GM15510 (cell line): ENCODE data around the gene GNA14.

Experiments
- POLR2A ChIP-seq: IDR thresholded peaks from 3 replicates; pipeline ENCODE4 v1.6.1; 2011; ENCODE audit warnings: borderline replicate concordance; ENCODE audit not compliant: insufficient read length; ENCODE audit errors: extremely low read depth

Gene GNA14

GRCh38 chr9:77432053-77432452, 216.1 kb downstream of the GNA14 start:
- TF ChIP-seq POLR2A, result no peak

- TF ChIP-seq POLR2A, result no peak
Measured at GRCh38 chr9:77429928-77430327, 218.2 kb downstream of the GNA14 start.

- no peak for TF ChIP-seq POLR2A
Measured at GRCh38 chr9:77427256-77427927, 220.7 kb downstream of the GNA14 start.

- TF ChIP-seq POLR2A, result no peak
Measured at GRCh38 chr9:77426712-77427111, 221.4 kb downstream of the GNA14 start.

GRCh38 chr9:77424993-77425392, 223.1 kb downstream of the GNA14 start:
- no peak for TF ChIP-seq POLR2A

GRCh38 chr9:77423841-77424240, 224.3 kb downstream of the GNA14 start:
- TF ChIP-seq POLR2A, result no peak

- no peak for TF ChIP-seq POLR2A
Measured at GRCh38 chr9:77422969-77423368, 225.2 kb downstream of the GNA14 start.

- TF ChIP-seq POLR2A, result no peak
Measured at GRCh38 chr9:77421506-77422265, 226.4 kb downstream of the GNA14 start.

- no peak for TF ChIP-seq POLR2A
Measured at GRCh38 chr9:77420641-77421040, 227.5 kb downstream of the GNA14 start.

- no peak for TF ChIP-seq POLR2A
Measured at GRCh38 chr9:77418226-77418625, 229.9 kb downstream of the GNA14 start.

GRCh38 chr9:77417566-77417965, 230.6 kb downstream of the GNA14 start:
- no peak for TF ChIP-seq POLR2A

GRCh38 chr9:77403239-77403638, 244.9 kb downstream of the GNA14 start:
- TF ChIP-seq POLR2A, result no peak

- no peak for TF ChIP-seq POLR2A
Measured at GRCh38 chr9:77402286-77402685, 245.8 kb downstream of the GNA14 start.

GRCh38 chr9:77399964-77400363, 248.2 kb downstream of the GNA14 start:
- no peak for TF ChIP-seq POLR2A

GRCh38 chr9:77392328-77392727, 255.8 kb downstream of the GNA14 start:
- TF ChIP-seq POLR2A, result no peak

- no peak for TF ChIP-seq POLR2A
Measured at GRCh38 chr9:77391834-77392233, 256.3 kb downstream of the GNA14 start.
